22Rv1 (cell line): ENCODE data around the gene ABCB11.

Experiments used
- ZFX ChIP-seq: fragments of 450-650 bp; IDR thresholded peaks from 2 replicates; pipeline ENCODE4 v1.6.1; 2017; ENCODE audit warnings: antibody characterized with exemption, borderline replicate concordance
- TF ChIP-seq, protein P1 (sequence below): fragments of 450-650 bp; IDR thresholded peaks from 2 replicates; pipeline ENCODE4 v1.5.1; 2017; ENCODE audit warnings: mild to moderate bottlenecking

DNA sequence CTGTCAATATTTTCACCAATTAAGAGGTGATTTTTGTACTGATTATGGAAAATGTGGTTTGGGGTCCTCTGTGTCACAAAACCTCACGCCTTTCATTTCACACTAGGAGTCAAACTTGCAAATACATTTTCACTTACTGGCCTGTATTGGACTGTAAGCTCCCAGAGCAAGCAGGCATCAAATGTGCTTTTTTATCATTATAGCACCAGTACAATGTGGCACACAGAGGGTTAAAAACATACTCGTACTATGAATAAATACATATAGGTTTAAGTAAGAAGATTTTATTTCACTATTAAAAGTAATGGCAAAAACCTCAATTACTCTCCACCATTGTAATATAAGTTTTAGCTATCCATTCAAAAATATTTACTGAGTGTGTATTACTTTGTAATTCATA lies 56.7 kb downstream of the ABCB11 start:
- TF ChIP-seq, protein P1, sequence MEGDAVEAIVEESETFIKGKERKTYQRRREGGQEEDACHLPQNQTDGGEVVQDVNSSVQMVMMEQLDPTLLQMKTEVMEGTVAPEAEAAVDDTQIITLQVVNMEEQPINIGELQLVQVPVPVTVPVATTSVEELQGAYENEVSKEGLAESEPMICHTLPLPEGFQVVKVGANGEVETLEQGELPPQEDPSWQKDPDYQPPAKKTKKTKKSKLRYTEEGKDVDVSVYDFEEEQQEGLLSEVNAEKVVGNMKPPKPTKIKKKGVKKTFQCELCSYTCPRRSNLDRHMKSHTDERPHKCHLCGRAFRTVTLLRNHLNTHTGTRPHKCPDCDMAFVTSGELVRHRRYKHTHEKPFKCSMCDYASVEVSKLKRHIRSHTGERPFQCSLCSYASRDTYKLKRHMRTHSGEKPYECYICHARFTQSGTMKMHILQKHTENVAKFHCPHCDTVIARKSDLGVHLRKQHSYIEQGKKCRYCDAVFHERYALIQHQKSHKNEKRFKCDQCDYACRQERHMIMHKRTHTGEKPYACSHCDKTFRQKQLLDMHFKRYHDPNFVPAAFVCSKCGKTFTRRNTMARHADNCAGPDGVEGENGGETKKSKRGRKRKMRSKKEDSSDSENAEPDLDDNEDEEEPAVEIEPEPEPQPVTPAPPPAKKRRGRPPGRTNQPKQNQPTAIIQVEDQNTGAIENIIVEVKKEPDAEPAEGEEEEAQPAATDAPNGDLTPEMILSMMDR = no peak
- no peak for TF ChIP-seq ZFX
